Measurements from ENCODE around the gene TTC33. TPM values are rescaled to one million over a fixed set of nuclear protein-coding genes. Genes with fewer than 3 reads are reported as not detected.

Gene TTC33
- total and polyA plus RNA-seq, 2 of the 4 experiments (the other 2 are of a cell fraction), result 3.1 to 8.1 TPM

- POLR2A ChIA-PET (ENCODE audit: unreplicated experiment), result no interaction called here
- Histone ChIP-seq H3K9me3 (ENCODE audit: control insufficient read depth, insufficient read depth, low read length) (no peaks in the 10 kb centered on the region), H2AK9ac (replicated peaks; ENCODE audit: low read depth, low read length, poor library complexity) (no peak overlapping the region), H4K5ac (ENCODE audit: low read depth, low read length) (no peak overlapping the region), H3K4me1 (ENCODE audit: control insufficient read depth, insufficient read depth, low read length) (peaks cover 2% of the 10 kb centered on the region), H3K36me3 (ENCODE audit: control insufficient read depth, insufficient read depth, low read length) (peaks cover 24% of the 10 kb centered on the region), H4K91ac (ENCODE audit: insufficient read depth, low read depth, low read length) (no peak overlapping the region), H3K4me3 (ENCODE audit: insufficient read depth, low read depth, low read length) (no peak overlapping the region), H3K23ac (ENCODE audit: low read depth, low read length) (no peak overlapping the region), H3K9me1 (ENCODE audit: insufficient read depth, low read length) (no peaks in the 10 kb centered on the region), H3K14ac (replicated peaks; ENCODE audit: low read depth, low read length) (no peak overlapping the region), H2BK5ac (ENCODE audit: low read depth, low read length, poor library complexity, severe bottlenecking) (no peak overlapping the region), H2AK5ac (ENCODE audit: low read depth, low read length) (no peak overlapping the region), H4K8ac (ENCODE audit: low read depth in 2 of 2, low read length in 2 of 2) (no peak overlapping the region), H3K4ac (ENCODE audit: low read depth, low read length) (no peak overlapping the region), H3K18ac (ENCODE audit: low read depth, low read length) (no peak overlapping the region), H3K27me3 (ENCODE audit: control insufficient read depth, insufficient read depth, low read length) (no peaks in the 10 kb centered on the region), H3K79me1 (ENCODE audit: low read depth in 1 of 2, low read length in 2 of 2) (peaks cover 35 to 47% of the 10 kb centered on the region in 2 experiments), H3K56ac (ENCODE audit: extremely low read depth, insufficient read depth, low read length) (no peak overlapping the region), H2BK120ac (ENCODE audit: low read depth, low read length) (no peak overlapping the region), H3K27ac (ENCODE audit: insufficient read depth, low read length) (no peak overlapping the region), H3K4me2 (ENCODE audit: low read depth, low read length) (no peak overlapping the region), H2BK15ac (ENCODE audit: low read depth, low read length) (no peak overlapping the region), H2BK20ac (ENCODE audit: low read depth, low read length) (no peak overlapping the region), H2AFZ (replicated peaks; ENCODE audit: low read length, poor library complexity) (no peak overlapping the region), H3K9ac (ENCODE audit: low read depth, low read length) (no peak overlapping the region), H4K20me1 (ENCODE audit: insufficient read depth, low read length) (peaks cover 31% of the 10 kb centered on the region)
- in situ Hi-C loops (cut with MboI; ENCODE audit: low sequenced_read_pairs), result no loop called here
- no TSS peak for BruUV-seq (replicated peaks)
- DNase-seq, result no peak
- dilution Hi-C loops (cut with HindIII; ENCODE audit: low sequenced_read_pairs, unreplicated experiment), result no loop called here
- no CpG with 5 or more reads among the region's 4 CpGs for WGBS, 2 experiments (ENCODE audit: extremely low coverage in 2 of 2, insufficient read length in 1 of 2)
- TF ChIP-seq ELK1 (IDR thresholded peaks at IDR 0.05; ENCODE audit: borderline replicate concordance, low read depth, low read length), result no peak
- intact Hi-C loops (cut with micrococcal nuclease), result loop anchor here (2.0 kb wide), 1 partner anchor 14 kb away; no protein-coding TSS in a partner anchor
- no peak for ATAC-seq (ENCODE audit: low read depth)
- CTCF ChIA-PET, result interaction anchor here (0.6 to 1.4 kb wide), 2 partner anchors 22 to 1839 kb away, joined by 3 read pairs; no protein-coding TSS in a partner anchor
Measured at GRCh38 chr5:40775085-40775845, 19.5 kb upstream of the TTC33 start.

All from IMR-90 (cell line).